Measurements from ENCODE around the gene ANKMY1.
"Not testable (repeated sequence)": the region's sequence is repeated elsewhere in the genome, so short reads cannot be mapped to it uniquely, and the experiment has no call there.

Gene ANKMY1

DNA sequence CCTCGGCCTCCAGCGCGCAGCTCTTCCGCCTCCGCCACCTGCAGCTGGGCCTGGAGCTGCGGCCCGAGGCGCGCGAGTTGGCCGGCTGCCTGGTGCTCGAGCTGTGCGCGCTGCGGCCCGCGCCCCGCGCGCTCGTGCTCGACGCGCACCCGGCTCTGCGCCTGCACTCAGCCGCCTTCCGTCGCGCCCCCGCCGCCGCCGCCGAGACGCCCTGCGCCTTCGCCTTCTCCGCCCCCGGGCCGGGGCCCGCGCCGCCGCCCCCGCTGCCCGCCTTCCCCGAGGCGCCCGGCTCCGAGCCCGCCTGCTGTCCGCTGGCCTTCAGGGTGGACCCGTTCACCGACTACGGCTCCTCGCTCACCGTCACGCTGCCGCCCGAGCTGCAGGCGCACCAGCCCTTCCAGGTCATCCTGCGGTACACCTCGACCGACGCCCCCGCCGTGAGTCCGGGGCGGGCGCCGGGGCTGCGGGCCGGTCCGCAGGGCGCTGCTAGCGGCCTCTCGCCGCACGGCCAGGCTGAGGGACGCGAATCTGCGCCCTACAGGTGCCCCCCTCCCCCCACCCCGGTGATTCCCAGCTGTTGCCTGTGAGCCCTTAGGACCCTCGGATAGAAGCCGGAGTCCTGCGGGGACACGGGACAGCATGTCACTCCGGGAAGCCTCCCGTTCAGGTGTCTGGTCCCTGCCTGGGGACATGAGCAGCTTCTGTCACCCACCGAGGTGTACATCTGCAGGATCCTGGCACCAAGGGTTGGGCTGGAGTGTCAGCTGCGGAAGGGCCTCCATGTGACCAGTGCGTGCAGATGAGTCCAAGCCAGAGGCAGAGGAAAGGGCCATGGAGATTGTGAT lies 11.1 kb upstream of the ANKMY1 start:
- DNase-seq, result peak; percentile 60

DNA sequence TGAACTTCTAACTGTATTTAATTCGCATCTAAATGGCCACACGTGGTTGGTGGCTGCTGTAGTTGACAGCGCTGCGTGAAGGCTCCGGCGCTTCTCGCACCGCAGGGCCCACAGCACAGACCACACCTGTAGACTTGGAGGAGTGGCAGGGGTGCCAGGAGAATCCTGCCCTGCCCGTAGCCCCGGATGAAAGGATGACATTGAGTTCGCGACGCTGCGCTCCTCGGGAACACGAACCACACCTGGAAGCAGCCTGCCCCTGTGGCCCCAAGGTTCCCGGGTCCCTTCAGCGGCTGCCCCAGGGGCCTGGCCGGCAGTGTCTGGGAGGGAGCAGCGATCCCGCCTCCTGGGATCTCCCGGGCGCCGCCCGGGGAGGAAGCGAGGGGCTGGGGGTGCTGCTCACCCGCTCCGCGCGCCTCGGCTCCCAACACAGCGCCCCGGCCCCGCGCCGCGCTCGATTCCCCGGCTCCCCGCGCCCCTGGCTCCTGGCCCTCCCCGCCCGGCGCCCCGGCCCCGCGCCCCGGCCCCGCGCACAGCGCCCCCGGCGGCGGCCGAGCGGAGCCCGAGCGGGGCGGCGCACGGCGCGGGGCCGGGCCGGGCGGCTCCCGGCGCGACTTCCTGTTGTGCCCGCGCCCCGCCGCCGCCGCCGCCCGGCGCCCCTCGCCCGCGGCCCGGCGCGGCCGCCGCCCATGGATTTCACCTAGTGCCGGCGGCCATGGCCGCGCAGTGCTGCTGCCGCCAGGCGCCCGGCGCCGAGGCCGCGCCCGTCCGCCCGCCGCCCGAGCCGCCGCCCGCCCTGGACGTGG lies 10.3 kb upstream of the ANKMY1 start, which contains the start of gene RNPEPL1:
RNPEPL1 (plus strand) TSS at position 613 of the 806 bp plus-strand sequence; CDS start at position 716, 103 bp downstream.
- DNase-seq, result peak; percentile 52

DNA sequence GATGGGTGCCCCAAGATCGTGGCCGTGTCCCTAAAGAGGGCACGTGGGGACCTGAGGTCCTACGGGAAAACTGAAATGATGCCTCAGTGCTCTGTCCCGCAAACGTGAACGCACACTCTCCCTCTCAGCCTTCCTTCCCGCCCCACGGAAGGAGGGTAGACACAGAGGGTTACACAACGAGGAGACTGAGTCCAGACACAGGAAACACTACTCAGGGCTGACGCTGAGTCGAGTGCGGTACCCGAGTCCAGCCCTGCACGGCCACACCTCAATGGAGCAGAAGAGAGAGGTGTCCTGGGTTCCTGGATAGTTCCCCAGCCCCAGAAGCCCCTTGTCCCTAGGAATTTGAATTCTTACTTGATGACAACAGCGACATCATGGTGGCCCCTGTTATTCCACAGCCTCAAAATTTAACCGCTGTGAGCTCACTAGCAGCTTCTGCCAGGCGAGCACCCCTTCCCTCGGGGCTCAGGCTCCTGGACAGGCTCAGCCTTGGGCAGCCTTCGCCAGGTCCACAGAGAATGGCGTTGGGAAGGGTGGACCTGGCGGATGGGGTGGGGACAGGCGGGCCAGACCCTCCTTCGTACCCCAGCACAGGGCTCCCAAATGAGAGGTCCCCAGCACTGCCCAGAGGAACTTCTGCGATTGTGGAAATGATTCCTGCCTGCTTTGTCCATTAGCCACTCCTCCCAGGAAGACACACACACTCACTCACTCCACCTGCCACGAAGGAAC lies 9.5 kb upstream of the ANKMY1 start:
- DNase-seq, result peak; percentile 14

DNA sequence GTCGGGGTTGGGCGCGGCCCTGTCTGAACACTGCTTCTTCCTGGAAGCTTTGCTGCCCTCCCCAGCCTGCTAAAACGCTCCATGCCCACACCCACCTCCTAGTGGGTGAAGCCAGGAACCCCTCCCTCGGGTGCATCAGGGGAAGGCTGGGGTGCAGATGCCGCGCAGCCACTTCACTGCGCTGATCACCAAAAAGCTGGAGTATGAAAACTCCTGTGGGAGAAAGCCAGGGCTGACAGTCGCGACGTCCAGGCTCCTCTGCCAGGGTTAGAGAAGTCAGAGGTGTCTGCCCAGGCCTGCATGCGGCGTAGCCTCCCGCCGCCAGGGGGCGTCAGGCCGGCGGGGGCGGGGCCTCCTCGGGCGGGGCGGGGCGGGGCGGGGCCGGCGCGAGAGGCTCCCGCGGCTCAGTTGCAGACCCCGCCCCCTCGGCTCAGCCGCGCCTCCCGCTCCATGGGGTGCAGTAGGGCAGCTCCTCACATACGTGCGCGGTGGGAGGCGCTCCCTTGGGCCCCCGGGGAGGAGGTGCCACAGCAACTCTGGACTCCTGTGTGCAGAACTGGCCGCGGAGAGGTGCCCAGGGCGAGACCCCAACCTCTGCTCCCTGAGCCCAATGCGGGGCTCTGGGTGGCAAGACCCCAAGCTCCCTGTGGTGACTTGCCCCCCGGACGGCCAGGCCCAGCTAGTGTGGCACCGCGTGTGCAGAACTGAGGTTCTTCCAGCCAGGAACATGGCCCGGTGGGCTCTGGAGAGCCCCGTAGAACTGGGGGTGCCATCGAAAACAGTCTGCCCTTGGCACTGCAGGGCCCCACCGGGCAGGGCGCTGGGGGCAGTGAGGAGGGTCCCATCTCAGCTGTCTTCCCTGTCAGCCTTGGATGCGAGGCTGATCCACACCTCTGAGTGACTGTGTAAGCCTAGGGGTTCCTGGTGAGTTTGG lies 8.7 kb upstream of the ANKMY1 start:
- DNase-seq, result peak; percentile 85

DNA sequence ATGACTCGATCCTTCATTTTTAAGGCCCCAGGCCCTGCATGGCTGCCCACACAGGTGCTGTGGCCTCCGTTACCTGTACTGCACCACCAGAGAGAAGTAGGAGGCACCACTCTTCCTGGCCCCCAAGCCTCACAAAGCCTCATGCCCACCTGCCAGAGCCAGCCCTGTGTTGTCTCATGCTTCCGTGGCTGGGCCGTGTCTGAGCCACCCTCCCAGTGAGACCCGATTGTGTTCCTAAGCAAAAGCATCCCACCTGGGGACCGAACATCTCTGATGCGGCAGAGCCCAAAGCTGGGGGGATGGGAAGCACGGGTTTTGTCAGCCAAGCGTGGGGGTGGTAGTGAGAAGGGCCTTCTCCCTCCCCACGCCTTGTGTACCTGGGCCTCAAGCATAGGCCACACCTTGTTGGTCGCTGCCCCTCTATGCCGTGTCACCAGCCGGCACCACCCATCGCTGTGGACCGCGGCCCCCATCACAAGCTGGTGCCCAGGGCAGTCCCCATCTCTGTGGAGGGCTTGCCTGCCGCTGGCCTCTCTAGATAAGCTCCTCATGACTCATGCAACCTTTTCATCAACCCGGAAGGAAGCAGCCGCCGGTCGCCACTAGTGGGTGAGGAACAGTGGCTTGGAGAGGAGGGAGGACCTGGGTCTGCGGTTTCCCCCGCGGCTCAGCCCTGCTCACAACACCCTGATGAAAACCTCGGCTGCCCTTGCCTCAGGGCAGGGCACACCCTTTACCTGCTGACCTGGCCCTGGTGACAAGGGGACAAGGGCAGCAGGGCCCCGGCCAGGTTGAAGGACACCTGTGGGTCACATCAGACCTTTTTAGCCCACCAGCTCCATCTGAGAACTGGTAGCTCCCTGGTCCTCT lies 7.8 kb upstream of the ANKMY1 start:
- DNase-seq, result peak; percentile 64

DNA sequence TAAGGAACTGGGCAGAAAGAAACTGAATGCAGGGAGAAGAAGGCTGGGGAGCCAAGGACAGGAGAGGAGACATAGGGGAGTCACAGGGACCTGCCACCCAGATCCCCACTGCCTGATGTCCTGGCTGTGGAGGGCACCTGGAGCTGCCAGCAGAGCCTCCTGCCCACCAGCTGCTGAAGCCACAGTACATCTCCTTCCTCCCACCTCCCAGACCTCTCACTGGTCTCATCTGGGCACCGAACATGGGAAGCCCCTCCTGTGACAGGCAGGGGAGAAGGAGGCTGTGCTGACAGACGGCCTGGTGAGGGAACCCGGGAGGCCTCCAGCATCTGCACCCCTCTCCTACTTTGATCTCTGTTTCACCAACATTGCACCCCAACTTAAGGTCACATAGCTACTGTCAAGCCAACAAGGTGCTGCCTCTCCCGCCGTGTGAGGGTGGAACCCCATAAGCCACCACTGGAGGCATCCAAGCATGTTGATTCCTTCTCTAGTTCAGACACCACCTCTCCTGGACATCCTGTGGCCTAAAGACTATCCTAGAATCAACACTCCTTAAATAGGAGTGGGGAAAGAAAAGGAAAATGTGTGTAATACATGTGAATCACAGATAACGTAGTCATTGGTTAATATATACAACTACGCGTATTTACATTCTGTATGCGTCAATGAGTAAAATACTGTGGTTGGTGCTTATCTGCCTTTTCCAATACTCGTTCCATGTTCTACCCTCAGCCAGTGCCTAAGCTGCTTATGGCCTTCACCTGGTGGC lies 7.0 kb upstream of the ANKMY1 start:
- no peak for DNase-seq

DNA sequence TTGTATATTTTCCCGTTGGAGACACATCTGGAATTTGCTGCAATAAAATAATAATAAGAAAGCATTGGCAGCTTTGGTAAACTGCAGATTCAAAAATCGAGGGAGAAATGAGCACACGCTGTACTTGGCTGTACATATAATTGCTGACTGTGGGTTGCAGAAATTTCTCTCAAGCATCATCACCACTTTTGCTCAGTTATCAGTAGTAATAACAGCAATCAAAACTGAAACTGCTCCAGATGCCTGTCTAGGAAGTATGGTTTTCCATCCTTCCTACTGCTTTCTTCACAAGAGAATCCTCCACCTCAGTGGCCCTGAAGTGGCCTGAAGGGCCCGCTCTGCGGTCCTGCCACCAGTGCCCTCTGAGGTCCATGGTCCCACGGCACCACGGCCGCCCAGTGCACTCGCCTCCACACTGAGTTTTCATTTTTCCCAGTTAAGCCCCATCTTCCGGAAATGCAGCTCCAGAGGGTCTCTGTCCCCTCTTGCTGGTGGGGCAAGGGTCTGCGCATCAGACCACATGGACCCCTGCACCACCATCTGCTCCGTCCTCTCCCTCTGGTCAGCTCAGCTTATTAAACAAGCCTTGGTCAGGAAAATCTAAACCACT lies 6.3 kb upstream of the ANKMY1 start:
- no peak for DNase-seq

DNA sequence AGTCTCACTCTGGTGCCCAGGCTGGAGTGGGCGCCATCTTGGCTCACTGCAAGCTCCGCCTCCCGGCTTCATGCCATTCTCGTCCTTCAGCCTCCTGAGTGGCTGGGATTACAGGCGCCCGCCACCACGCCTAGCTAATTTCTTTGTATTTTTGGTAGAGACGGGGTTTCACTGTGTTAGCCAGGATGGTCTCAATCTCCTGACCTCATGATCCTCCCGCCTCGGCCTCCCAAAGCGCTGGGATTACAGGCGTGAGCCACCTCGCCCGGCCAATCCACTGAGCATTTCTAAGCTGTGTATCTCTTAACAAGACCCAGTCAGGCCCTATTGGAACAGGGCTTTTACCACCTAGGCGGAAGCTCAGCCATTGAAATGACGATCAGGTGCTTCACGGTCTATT lies 5.4 kb upstream of the ANKMY1 start:
- not testable (repeated sequence) for DNase-seq

DNA sequence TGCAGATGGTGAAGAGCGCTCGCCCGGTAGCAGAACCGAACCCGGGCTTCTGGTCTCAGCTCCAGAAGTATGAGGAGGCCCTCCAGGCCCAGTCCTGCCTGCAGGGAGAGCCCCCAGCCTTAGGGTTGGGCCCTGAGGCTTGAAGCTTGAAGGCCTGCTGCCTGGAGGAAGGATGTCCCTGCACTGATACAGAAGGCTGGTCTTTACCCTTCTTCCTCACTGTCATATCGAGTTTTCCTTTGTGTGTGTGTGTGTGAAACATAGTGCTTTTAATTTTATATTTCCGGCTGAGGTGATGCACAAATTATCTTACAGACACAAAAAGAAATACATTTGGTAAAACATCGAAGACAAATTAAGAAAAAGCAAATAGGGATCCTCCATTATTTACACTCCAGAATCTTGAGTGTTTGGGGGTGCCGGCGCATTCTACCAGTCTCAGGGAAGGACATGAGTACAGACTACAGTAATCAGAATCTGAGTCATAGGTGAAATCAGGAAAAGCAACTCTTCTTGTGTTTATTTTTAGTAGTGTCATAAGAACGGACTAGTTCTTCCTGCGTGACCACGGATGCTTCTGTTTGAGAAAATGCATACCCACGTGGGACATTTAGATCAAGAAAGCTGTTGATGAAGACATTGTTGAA lies 3.7 kb upstream of the ANKMY1 start:
- DNase-seq, result peak; percentile 67

DNA sequence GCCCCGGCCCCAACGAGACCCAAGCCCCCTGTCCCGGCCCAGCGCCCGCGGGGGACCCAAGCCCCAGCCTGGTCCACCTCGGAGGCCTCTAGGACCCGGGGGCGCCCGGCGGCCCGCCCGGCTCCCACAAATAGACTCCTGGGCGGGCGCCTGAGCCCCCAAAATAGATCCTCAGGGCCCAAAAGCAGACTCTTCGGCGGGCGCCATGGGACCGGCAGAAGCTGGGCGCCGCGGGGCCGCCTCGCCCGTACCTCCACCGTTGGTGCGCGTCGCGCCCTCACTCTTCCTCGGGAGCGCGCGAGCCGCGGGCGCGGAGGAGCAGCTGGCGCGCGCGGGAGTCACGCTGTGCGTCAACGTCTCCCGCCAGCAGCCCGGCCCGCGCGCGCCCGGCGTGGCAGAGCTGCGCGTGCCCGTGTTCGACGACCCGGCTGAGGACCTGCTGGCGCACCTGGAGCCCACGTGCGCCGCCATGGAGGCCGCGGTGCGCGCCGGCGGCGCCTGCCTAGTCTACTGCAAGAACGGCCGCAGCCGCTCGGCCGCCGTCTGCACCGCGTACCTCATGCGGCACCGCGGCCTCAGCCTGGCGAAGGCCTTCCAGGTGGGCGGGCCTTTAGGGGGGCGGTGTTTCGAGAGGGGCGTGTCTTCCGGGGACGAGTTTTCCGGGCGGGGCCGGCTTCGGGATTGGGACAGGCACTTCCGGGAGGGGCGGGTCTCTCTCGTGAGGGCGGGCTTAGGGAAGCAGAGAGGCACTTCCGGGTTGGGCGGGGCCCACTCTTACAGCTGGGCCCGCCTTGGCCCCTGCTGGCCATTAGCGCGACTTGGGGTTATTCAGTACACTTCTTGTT lies 2.9 kb upstream of the ANKMY1 start:
- peak; percentile 97 for DNase-seq

DNA sequence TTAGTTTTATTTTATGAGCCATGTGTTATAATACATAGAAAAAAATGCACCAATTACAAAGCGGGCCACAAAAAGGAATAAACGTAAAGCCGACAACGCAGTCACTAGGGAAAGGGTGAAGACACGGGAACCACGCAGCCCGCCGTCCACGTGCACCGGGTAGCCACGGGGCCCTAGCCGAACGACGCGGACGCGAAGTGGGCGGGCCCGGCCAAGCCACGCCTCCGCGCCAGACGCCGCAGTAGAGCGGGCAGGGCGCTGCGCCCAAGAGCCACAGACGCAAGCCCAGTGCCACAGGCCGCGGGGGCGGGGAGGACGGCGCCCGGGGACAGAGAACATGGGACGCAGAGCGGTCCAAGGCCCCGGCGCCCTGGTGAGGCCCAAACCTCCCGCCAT lies 2.3 kb upstream of the ANKMY1 start, which contains the start of gene DUSP28:
DUSP28 (plus strand) TSS at position 274 of the 396 bp plus-strand sequence. CDS start 328 bp downstream, outside the sequence.
- DNase-seq, result peak; percentile 86

DNA sequence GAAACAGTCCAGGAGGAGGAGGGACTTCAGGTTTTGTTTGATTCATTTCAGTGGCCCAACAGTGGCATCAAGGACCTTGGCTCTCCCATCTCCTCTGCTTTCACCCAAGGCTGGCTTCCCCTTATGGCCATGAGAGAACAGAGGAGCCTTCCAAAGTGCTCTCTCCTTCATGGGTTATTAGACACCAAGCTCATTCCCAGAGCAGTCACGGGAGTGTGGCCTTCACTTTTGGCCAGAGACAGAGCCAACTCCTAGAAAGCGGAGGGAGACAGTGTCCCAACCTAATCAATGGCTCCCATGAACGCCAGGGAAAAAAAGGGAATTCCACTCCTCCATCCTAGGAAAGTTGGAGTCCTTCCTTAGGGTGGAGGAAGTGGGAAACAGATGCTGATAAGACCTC lies 1.5 kb upstream of the ANKMY1 start:
- no peak for DNase-seq

DNA sequence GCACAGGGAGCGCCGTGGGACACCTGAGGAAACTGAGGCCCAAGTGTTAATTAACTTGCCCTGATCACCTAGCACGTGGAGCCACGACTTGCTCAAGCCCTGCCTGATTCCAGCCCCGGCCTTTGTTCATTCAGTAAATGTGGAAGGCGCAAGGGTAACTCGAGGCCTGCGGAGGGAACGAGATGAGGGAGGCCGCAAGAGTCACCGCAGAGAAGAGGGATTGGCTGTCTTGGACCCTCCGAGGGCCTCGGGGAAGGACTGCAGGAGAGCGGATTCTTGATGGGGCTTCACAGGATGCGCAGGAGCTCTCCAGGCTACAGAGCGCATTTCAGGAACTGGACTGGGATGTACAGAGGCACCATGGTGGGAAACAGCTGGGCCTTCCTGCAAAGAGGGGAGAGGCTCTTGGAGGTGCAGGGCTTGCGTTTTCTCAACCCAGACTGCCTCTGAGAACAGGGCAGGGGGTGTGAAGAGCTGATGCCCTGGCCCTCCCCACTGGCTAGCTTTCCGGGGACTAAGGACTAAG lies 511 bp upstream of the ANKMY1 start:
- no peak for DNase-seq

DNA sequence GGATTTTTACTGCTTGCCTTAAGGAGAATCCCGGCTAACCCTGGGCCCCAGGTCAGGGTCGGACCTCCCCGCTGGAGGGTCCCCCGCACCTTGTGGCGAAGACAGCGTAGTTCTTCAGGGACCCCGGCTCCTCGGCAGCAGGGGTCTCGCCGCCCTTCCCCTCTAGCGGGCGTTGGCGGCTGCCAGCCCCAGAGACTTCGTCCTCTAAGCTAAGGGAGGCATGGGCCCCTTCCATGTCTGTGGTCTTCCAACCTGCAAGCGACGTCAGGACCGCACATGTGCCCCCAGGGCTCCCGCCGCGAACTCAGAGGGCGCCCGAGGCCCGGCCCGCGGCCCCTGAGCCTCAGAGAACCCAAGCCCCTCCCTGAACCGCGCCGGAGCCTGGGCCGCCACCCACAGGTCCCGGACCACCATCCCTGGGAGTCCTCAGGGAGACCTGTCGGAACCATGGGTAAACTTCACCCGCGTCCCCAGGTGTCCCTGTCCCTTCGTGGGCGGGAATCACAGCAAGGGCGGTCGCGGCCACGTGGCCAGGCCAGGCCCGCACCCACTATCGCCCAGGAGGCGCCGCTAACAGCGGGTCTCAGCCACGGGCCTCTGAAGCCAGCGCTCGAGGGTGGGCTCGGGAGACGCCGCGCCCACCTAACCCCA lies 562 bp downstream of the ANKMY1 start:
- DNase-seq, result no peak

DNA sequence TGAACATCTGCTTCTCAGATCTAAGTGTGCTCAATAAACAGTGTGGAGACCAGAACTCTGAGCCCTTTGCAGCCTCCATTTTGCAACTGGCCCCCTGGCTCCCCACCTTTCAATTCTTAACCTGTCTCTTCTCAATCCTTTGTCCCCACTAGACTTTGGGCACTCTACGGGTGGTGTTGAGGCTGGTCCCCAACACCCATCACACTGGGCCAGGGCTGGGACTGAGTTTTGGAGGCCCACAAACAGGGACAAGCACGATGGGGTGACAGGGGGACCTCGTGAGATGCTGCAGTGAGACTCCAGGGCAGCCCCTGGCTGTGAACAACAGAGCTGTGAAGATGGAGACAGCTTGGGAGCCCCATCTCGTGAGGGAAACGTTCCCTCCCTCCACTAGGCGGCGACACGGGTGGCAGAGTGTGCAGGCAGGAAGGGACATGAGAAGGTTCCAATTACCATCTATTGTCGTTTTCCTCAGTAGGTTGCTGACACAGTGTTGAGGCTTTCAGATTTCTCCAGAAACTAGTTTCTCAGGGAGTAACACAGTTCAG lies 1.2 kb downstream of the ANKMY1 start:
- peak; percentile 64 for DNase-seq

DNA sequence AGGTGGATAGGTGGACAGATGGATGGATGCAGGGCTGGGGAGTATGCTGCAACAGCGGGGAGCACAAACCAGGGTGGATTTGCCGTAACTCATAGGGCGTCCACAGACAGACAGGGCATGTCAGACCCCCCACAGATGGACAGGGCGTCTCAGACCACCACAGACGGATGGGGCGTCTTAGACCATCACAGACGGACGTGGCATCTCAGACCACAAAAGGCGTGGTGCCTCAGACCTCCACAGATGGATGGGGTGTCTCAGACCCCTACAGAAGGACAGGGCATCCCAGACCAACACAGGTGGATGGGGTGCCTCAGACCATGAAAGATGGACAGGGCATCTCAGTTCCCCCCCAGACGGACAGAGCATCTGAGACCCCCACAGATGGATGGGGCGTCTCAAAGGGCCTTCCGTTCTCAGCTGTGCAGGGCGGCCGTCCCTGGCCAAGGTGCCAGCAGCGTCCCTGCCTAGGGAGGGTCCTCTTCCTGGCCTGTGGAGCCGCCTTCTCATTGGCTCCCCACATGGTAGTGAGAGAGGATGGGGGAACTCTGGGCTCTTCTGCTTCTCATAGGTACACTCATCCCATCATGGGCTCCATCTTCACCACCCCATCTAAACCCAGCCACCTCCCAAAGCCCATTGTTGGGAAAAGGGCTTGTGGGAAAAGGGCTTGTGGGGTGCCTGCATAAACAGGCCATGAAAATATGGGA lies 2.1 kb downstream of the ANKMY1 start:
- DNase-seq, result no peak
